PC-9 (cell line): ENCODE measurements around the gene CLIC6. TPM values are rescaled to one million over a fixed set of nuclear protein-coding genes. Genes with fewer than 3 reads are reported as not detected.

ENCODE experiments used
- BruUV-seq: library from RNA; stranded (reverse); fragments of 400-500 nt; replicated peaks from 2 replicates; lab custom pipeline; 2021; lab: Mats Ljungman, UMichigan
- CTCF ChIA-PET: fragments of 300-600 bp; sonication (Branson Sonifier 250); formaldehyde crosslinking; loops from one replicate; lab custom pipeline; 2022; ENCODE audit warnings: antibody characterized with exemption; lab: Charles Lee
- POLR2A ChIA-PET: fragments of 300-600 bp; sonication (Branson Sonifier 250); formaldehyde crosslinking; loops from one replicate; lab custom pipeline; 2022; ENCODE audit warnings: antibody characterized with exemption; ENCODE audit not compliant: unreplicated experiment; lab: Charles Lee
- DNase-seq, 2 experiments: peaks; one replicate each; pipeline versions ENCODE4 v3.0.0 to v3.0.0-alpha.2; 2015 to 2022; ENCODE audit warnings: mixed read lengths in 1 of 2
- H2AFZ ChIP-seq: fragments of 200-600 bp; sonication (generic); 2 replicates; pipeline ENCODE4 v1.8.1; 2017; ENCODE audit warnings: antibody characterized with exemption
- H3F3A ChIP-seq: fragments of 200-600 bp; sonication (generic); 2 replicates; pipeline ENCODE4 v1.8.1; 2017; ENCODE audit warnings: antibody characterized with exemption, mild to moderate bottlenecking, low read depth; ENCODE audit not compliant: insufficient read depth
- H3K27ac ChIP-seq: fragments of 200-600 bp; sonication (generic); 2 replicates; pipeline ENCODE4 v1.6.1; 2016; ENCODE audit warnings: mixed run types
- H3K27me3 ChIP-seq: fragments of 200-600 bp; sonication (generic); 2 replicates; pipeline ENCODE4 v1.6.1; 2016; ENCODE audit warnings: low read depth, mixed run types; ENCODE audit not compliant: insufficient read depth
- H3K36me3 ChIP-seq: fragments of 200-600 bp; sonication (generic); 2 replicates; pipeline ENCODE4 v1.6.1; 2016; ENCODE audit warnings: low read depth, mixed run types
- H3K4me1 ChIP-seq: fragments of 200-600 bp; sonication (generic); replicated peaks from 2 replicates; pipeline ENCODE4 v1.6.1; 2016; ENCODE audit warnings: mixed run types; ENCODE audit not compliant: insufficient read depth
- H3K4me2 ChIP-seq: fragments of 200-600 bp; sonication (generic); 2 replicates; pipeline ENCODE4 v1.6.1; 2017; ENCODE audit warnings: mixed run types
- H3K4me3 ChIP-seq: fragments of 200-600 bp; sonication (generic); 2 replicates; pipeline ENCODE4 v1.6.1; 2016; ENCODE audit warnings: mixed run types
- H3K79me2 ChIP-seq: fragments of 200-600 bp; sonication (generic); 2 replicates; pipeline ENCODE4 v1.6.1; 2017; ENCODE audit warnings: low read depth, mixed run types
- H3K9me2 ChIP-seq: fragments of 200-600 bp; sonication (generic); 2 replicates; pipeline ENCODE4 v1.8.1; 2017; ENCODE audit warnings: mild to moderate bottlenecking; ENCODE audit not compliant: insufficient read depth
- H3K9me3 ChIP-seq: fragments of 200-600 bp; sonication (generic); 2 replicates; pipeline ENCODE4 v1.8.1; 2016; ENCODE audit warnings: low read depth; ENCODE audit not compliant: insufficient read depth
- H4K20me1 ChIP-seq: fragments of 200-600 bp; sonication (generic); 2 replicates; pipeline ENCODE4 v1.8.1; 2017; ENCODE audit not compliant: insufficient read depth
- EZH2 ChIP-seq: fragments of 200-600 bp; sonication (generic); IDR thresholded peaks from 2 replicates; pipeline ENCODE4 v1.8.0; 2017; ENCODE audit warnings: antibody characterized with exemption, low read depth
- intact Hi-C: fragments of 100-400 bp; cut with micrococcal nuclease; formaldehyde crosslinking; loops from one replicate; pipeline ENCODE4 v1.10.0; 2022; ENCODE audit not compliant: unreplicated experiment
- total RNA-seq: library from RNA; stranded (reverse); gene quantifications from 2 replicates; pipeline ENCODE4 v1.2.3, GENCODE V29; 2021
- TF ChIP-seq, protein P1 (sequence below): fragments of 200-600 bp; sonication (generic); conservative IDR thresholded peaks from 2 replicates; pipeline ENCODE4 v1.6.1; 2017; ENCODE audit warnings: mixed run types, antibody characterized with exemption, mild to moderate bottlenecking, moderate library complexity

Gene CLIC6
- total RNA-seq, 1 experiment from 2014 or later, result not detected

DNA sequence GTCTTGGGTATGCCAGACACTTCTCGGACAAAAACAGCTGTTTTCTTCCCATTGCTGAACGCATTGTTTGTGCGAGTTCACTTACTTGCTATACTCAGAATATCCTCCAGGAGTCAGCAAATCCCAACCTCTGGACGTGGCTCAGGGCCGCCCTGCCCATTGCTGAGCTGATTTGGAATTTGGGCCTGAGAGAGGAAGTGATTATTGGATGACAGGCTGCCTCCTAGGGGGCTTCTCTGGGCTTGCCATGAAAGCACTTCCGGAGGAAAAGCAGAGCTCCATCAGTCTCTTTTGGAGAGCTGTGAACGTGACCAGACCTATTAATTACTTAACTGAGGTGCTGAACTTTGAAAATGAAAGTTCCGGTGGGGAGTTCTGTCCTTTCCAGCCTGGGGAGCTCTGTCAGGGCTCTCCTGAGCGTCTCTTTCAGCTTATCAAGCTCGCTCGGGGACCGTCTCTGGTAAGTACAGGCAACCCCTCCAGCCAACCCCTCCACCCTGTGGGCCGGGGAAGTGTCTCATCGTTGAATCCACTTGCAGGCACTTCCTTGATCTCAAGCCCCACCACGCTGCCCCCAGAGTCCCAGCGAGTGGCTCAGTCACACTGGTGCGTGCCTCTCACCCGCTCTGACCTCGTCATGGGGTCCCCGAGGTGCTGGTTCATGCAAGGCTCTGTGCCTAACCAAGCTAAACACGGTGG lies 76.9 kb downstream of the CLIC6 start:
- TF ChIP-seq, protein P1, sequence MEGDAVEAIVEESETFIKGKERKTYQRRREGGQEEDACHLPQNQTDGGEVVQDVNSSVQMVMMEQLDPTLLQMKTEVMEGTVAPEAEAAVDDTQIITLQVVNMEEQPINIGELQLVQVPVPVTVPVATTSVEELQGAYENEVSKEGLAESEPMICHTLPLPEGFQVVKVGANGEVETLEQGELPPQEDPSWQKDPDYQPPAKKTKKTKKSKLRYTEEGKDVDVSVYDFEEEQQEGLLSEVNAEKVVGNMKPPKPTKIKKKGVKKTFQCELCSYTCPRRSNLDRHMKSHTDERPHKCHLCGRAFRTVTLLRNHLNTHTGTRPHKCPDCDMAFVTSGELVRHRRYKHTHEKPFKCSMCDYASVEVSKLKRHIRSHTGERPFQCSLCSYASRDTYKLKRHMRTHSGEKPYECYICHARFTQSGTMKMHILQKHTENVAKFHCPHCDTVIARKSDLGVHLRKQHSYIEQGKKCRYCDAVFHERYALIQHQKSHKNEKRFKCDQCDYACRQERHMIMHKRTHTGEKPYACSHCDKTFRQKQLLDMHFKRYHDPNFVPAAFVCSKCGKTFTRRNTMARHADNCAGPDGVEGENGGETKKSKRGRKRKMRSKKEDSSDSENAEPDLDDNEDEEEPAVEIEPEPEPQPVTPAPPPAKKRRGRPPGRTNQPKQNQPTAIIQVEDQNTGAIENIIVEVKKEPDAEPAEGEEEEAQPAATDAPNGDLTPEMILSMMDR, result peak; percentile 86
- TF ChIP-seq EZH2, result no peak
- Histone ChIP-seq H4K20me1 (no peaks in the 10 kb centered on the region), H3K4me3 (no peak overlapping the region), H3K27me3 (no peaks in the 10 kb centered on the region), H3K9me3 (no peaks in the 10 kb centered on the region), H3K36me3 (no peaks in the 10 kb centered on the region), H3K79me2 (no peaks in the 10 kb centered on the region), H3K9me2 (no peaks in the 10 kb centered on the region), H3K4me2 (peak overlapping the region; percentile 17), H2AFZ (no peak overlapping the region), H3K27ac (no peak overlapping the region), H3F3A (0 out of 2 replicates have a peak, but pooled peaks cover 3% of the 10 kb centered on the region), H3K4me1 (peaks cover 12% of the 10 kb centered on the region)
- intact Hi-C loops, result loop anchor here (1.0 to 5.0 kb wide), 3 partner anchors 143 to 1195 kb away; no protein-coding TSS in a partner anchor
- ChIA-PET CTCF (interaction anchor here (0.6 to 1.4 kb wide), 5 partner anchors 51 to 763 kb away, joined by 3 to 9 read pairs (median 7); no protein-coding TSS in a partner anchor), POLR2A (interaction anchor here (0.6 to 0.8 kb wide), 2 partner anchors 100 to 143 kb away, joined by 4 read pairs; no protein-coding TSS in a partner anchor)
- BruUV-seq, result no TSS peak
- DNase-seq, result peak; percentile 56

- CTCF ChIA-PET, result no interaction called here
- H3K4me1 ChIP-seq, result peaks cover 6% of the 10 kb centered on the region
These were observed 80.1 kb downstream of the CLIC6 start for GRCh38 chr21:34748862-34749261.

DNA sequence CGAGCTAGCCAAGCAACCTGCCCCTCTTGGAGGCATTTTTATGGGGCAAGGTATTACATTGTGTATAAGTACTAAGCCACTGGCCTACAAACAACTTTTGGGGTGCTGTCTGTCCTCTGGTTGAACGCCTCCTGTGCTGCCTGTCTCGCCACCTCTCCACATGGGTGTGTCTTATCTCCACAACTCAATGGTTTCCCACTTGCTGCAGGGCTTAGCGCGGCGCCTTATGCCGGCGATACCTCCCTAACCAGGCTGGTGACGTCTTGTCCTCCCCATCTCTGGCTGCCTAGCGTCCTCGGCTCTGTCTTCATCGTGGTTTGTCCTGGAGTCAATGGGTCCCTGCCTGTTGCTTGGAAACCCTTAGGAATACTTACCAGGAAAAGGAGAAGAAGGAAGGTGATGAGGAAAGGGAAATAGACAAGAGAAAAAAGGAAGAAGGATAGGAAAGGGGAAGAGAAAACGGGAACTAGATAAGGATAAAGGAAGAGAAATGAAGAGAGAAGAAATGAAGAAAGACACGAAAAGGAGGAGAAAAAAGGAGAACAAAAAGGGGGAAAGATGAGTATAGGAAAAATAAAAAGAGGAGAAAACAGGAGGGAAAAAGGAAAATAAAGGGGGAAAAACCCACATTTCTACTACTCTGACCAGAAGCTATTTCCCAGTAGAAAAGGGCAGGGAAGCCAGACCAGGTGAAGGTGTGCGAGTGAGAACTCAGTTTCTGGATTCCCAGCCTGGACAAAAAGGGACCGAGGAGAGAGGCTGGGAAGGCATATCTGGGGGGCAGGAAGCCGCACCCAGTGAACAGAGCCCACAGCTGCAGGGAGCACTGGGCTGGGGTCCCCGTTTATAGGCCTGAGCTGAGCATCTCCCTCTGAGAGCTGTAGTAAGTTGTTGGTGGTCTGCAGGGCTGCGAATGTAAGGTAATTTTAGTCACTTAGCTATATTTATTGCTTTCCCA lies 86.2 kb downstream of the CLIC6 start:
- no peaks in the 10 kb centered on the region for H4K20me1 ChIP-seq
- ChIA-PET POLR2A (no interaction called here), CTCF (no interaction called here)
- no peak for DNase-seq
- H3F3A ChIP-seq, result no peaks in the 10 kb centered on the region
- no peaks in the 10 kb centered on the region for H3K27me3 ChIP-seq
- no peaks in the 10 kb centered on the region for H3K36me3 ChIP-seq
- H3K4me3 ChIP-seq, result no peak overlapping the region
- no peaks in the 10 kb centered on the region for H3K9me3 ChIP-seq
- no peaks in the 10 kb centered on the region for H3K79me2 ChIP-seq
- H3K9me2 ChIP-seq, result no peaks in the 10 kb centered on the region
- BruUV-seq, result no TSS peak
- intact Hi-C loops, result no loop called here
- no peak overlapping the region for H2AFZ ChIP-seq
- H3K4me1 ChIP-seq, result no peaks in the 10 kb centered on the region
- TF ChIP-seq, protein P1, result no peak
- TF ChIP-seq EZH2, result no peak
- H3K27ac ChIP-seq, result no peak overlapping the region
- no peak overlapping the region for H3K4me2 ChIP-seq

More at GRCh38 chr21:34748862-34749261, 80.1 kb downstream of the CLIC6 start:
- no peak for TF ChIP-seq EZH2
- TF ChIP-seq, protein P1, result no peak
- Histone ChIP-seq H4K20me1 (no peaks in the 10 kb centered on the region), H3K79me2 (no peaks in the 10 kb centered on the region), H3K4me2 (no peak overlapping the region), H3F3A (no peaks in the 10 kb centered on the region), H3K27me3 (no peaks in the 10 kb centered on the region), H3K27ac (no peak overlapping the region), H3K4me3 (no peak overlapping the region), H3K9me3 (no peaks in the 10 kb centered on the region), H2AFZ (no peak overlapping the region), H3K9me2 (no peaks in the 10 kb centered on the region), H3K36me3 (no peaks in the 10 kb centered on the region)
- POLR2A ChIA-PET, result no interaction called here
- intact Hi-C loops, result loop anchor here (5.0 kb wide), 1 partner anchor 763 kb away; no protein-coding TSS in a partner anchor
- no TSS peak for BruUV-seq
- DNase-seq, result no peak
